NCI-H526 (cell line): Measurements from ENCODE around the gene FARS2.
"Not testable (repeated sequence)": the region's sequence is repeated elsewhere in the genome, so short reads cannot be mapped to it uniquely, and the experiment has no call there.

ENCODE experiments used
- DNase-seq, 2 experiments: peaks; one replicate each; lab custom pipeline; 2025; lab: John Stamatoyannopoulos, UW

Gene FARS2

DNA sequence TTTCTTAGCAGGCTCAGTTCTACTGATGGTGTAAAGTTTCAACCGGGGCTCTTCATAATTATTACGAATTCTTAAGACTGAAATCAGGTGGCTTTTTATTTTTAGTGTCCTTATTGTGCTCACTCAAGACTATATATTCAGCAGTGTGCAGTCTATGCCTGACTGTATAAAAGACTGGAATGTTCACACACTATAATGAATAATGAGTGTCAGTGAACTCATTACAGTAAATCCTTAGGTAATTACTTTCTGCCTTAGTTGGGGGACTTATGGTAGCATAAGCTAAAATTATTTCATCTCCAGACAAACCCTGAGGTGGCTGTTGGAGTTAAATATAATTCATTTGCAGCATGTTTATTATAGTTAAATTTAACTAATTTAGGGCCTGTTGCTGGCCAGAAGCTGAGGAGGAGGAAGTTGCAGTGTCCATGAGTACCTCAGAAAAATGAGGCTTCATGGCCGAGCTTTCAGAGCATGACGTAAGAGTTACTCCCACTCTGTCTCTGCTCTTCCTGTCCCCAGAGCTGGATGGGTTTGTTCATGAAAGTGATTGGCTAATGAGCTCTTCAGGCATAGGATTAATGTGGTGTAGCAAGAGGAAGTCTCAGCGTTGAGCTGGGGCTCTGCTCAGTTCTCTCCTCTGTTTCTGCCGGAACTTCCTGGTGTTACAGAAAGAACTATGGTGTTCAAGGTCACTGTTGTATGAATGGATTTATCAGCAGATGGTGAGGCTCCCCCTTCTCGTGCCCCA is 409.7 kb downstream of the FARS2 start:
- DNase-seq: no peak

DNA sequence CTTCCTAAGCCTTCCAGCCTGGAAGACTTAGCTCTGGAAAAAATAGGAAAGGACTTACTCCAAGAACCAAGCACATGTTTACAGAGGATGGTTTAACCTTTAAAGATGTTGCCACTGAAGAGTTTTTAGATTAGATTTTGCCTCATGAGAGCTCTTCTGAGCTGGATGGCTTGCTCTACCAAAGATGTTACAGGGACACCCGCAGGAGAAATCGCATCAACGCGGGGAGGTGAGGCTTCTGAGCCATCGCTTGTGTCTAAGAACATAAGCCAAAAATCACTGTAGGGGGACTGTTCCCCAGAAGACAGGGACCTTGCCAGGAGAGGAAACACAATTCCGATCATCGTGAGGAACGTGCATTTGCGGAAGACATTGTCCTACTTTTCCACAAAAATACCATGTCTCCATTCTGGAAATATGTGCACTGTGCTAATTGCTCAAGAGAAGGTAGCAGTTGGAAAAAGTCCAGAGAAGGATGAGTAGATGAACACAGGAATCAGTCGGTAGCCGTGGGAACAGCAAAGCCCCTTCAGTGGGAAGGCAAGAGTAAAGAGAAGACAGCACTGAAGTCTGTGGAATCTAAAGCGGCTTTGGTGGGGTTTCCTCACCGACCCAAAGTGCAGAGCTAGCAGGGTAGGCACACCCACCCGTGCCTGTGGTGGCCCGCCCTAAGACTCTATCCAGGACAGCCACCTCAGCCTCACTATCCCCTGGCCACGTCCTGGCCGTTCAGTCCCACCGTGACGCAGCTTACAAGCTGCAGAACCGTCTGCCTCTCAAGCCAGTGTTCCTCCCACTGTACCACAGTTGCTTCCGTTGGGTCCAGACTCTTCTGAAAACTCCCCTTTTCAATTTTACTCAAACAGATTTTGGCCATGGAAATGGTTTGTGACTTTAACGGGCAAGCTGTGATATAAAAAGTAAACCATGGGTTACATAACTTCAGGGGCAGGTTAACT is 410.6 kb downstream of the FARS2 start:
- DNase-seq: no peak

DNA sequence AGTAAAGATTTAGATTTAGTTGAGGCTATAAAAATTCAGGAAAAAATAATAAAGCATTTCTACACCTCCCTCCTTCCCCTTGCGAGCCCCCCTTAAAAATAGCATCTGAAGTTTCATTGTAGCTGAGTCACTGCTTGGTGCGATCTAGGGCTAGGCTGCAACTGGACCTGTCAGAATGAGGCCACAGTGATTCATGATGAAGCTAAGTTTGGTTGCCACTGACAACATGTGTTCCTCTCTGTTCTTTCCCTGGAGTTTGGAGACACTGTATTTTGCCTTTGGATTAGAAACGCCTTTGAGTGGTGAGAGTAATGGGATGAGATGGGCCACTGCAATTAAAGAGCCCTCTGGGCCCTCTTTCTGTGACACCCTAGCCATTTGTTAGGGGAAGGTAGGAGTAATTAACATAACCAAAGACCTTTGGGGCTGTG is 411.3 kb downstream of the FARS2 start:
- DNase-seq: no peak

DNA sequence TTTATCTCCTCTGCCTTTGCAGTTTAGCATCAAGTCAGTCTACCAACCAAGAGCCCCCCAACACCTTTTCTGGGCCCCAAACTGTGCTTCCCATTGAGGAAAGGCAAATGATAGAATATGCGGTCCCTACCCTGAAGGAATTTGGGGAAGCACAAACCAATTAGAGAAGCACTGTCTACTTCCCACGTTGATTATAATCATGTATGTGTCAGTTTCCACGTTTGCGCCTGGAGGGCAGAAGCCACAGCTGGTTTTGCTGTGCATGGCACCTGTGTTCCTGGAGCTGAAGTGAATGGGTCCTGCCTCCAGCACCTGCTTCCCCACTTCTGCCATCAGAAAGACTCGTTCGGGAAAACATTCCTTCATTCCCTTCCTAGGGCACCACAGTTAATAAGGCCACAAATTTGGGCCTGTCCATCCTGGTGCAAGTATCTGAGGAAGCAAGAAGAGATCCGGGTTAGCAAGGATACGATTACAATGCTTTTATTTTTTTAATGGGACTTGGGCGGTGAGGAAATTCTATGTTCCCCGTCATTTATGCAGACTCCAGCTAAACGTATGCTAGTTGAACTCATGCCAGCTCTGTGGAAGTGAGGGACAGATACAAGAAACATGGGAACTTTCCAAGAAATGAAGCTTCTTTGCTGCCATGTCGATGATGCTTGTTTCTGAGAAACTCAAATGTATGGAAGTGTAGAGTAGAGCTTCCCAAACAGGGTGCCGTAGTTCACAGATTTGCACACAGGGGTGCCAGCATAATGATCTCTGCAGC is 411.9 kb downstream of the FARS2 start:
- no peak for DNase-seq

DNA sequence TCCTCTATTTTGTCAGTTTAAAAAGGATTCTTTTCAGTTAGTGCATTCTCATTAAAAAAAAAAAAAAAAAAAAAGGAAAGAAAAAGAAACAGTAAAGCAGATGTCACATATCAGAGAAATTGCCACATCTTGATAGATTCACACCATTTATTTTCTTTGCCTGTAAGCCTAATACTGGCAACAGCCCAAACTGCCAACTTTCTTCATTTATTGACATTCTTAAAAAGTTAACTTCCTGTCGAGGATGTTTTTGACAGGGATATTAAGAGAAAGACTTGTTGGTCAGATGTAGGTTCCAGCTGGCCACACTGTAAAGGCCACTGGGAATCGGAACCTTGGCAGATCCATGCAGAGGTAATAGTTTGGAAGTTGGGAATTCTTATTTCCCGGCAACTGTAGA is 412.8 kb downstream of the FARS2 start:
- no peak for DNase-seq

DNA sequence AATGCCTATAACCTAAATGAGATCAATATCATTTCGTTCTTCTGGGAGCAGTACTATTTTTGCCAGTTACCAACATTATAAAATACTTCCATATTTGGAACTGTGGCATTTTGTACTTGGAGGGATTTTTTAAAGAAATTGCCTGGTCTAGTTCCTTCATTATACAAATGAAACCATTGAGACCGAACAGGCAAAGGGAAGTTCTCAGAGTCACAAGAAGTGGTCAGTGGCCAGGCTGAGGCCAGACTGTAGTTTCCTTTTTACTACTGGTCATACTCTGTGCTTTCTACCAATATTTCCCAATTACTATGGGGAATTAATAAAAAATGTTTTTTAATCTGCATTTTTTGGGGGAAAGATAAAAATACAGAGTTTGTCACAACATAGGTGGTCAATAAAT is 413.4 kb downstream of the FARS2 start:
- DNase-seq: no peak

DNA sequence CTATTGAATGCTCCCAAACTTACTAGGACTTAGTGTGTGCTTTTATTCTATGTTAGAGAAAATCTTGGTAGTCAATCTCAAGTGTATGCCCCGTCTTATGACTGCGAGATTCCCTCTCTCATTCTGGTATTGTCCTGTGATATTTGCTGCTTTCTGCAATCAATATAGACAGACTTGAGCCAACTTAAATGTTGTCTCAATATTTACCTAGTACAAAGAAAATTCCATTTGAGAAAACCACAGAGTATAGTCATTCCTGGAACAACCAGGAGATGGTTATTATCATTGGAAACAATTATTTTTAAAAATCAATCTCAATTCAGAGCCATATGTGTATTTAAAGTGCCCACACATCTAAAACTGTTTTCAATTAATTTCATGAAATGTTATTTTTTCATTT is 415.4 kb downstream of the FARS2 start:
- no peak for DNase-seq

- no peak for DNase-seq
These were observed 416.1 kb downstream of the FARS2 start for GRCh38 chr6:5677219-5678000.

GRCh38 chr6:5679270-5679669 is 418.0 kb downstream of the FARS2 start:
- DNase-seq: no peak

DNA sequence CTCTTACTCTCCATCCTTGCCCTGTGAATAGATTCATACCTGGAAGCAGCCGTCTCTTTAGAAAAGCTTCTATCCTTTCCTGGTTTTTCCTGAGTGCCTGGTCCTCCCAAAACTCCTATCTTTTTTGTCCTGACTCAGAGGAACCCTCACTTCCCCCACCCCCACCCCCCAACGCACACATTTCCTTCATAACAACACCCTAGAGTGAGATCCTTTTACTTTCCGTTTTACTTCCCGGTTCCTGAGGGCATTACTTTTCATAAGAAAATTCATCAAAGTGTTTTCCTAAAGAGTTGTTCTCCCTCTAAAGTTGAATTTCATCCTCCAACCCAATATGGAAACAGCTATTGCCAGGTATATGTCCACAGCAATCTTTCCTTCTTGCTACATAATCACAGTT is 418.4 kb downstream of the FARS2 start:
- no peak for DNase-seq

- DNase-seq: no peak
These were observed 418.8 kb downstream of the FARS2 start for GRCh38 chr6:5680095-5680494.

DNA sequence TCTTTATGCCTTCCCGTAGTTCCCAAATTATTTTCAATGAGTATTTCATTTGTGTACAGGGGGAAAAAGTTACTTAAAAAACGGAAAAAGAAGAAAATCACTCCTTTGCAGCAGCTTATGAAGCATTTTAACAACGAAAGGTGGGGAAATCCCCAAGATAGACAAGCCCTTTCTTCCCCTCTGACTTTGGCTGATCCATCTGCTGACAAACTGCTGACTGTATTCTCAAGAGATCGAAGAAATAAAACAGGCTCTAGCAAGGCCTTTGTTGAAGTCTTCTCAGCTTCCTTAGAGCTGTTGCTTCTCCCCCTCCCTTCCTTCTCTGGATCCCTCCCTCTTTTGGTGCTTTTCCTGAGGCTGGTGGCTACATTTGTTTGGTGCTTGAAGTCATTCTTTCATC is 420.2 kb downstream of the FARS2 start:
- DNase-seq: no peak

- no peak for DNase-seq
These were observed 421.2 kb downstream of the FARS2 start for GRCh38 chr6:5682530-5682929.

DNA sequence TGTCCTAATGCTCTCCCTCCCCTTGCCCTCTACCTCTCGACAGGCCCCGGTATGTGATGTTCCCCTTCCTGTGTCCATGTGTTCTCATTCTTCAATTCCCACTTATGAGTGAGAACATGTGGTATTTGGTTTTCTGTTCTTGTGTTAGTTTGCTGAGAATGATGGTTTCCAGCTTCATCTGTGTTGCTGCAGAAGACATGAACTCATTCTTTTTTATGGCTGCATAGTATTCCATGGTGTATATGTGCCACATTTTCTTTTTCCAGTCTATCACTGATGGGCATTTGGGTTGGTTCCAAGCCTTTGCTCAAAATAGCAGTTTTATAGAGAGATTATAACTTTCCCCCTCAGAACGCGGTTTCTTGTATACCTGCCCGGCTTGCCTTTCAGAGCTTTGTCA is 422.4 kb downstream of the FARS2 start:
- not testable (repeated sequence) for DNase-seq

DNA sequence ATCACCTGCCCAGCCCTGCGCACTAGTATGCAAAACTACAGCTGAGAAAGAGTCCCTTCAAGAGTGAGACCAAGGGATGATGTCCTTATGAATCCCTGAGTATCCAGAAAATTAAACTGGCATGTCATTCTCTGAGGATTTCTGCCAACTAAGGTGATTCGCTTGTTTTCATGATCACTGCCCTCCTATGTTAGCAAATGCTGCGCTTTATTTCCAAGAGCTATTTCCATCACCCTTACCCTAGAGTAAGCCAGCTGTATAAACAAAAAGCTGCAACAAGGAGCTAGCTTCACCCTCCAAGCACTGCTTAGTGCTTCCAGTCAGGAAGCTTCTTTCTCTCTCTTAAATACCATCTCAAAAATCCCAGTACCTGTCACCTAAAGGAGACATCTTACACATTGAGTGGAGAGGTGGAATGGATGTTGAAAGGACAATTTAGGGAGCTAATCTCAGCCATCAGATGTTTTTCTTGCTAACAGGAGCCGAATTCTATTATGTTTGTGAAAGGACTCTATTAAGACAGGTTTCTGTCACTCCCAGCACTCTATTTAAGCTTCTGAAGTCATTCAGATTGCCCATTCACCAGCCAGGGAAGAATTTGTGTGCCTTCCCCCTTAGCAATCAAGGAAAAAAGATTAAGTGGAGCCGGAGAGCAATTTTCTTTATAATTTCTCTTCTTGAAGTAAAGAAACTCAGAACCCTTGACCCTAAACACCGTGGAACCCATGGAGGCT is 423.2 kb downstream of the FARS2 start:
- DNase-seq: no peak

DNA sequence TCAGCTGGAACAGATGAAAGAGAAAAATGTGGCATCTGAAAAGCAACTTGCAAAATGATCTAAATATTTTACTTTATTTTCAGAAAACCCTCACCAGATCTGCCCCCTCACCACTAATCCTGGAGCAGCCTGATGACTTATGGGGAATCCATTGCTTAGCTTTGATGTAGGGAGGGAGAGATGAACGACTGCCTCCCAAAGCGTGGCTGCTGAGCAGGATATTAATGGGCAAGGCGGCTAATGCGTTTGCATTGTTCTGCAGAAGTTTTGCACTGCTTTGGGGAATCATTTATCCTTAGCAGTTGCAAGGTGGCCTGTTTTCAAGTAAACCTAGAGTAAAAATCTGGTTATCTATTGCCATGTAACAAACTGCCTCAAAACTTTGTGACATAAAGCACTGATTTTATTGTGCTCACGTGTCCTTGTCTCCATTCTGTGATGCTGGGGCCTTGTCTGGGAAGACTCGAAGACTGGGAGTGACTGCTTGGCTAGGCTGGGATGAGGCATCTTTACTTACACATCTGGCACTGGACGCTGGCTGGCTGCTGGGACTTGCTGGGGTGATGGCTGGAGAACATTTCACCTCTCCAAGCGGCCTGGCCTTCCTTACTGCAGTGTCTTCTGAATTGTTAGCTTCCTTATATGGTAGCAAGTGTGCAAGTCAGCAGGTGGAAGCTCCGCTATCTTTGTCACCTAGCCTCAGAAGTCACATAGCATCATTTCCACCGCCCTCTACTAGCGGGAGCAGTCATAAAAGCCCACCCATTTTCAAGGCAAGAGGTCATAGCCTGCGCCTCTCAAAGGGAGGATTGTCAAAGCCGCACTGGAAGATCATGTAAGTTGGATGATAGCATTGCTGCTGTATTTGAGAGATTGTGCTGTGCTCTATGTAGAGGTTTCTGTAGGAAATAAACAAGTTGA is 432.2 kb downstream of the FARS2 start:
- no peak for DNase-seq

DNA sequence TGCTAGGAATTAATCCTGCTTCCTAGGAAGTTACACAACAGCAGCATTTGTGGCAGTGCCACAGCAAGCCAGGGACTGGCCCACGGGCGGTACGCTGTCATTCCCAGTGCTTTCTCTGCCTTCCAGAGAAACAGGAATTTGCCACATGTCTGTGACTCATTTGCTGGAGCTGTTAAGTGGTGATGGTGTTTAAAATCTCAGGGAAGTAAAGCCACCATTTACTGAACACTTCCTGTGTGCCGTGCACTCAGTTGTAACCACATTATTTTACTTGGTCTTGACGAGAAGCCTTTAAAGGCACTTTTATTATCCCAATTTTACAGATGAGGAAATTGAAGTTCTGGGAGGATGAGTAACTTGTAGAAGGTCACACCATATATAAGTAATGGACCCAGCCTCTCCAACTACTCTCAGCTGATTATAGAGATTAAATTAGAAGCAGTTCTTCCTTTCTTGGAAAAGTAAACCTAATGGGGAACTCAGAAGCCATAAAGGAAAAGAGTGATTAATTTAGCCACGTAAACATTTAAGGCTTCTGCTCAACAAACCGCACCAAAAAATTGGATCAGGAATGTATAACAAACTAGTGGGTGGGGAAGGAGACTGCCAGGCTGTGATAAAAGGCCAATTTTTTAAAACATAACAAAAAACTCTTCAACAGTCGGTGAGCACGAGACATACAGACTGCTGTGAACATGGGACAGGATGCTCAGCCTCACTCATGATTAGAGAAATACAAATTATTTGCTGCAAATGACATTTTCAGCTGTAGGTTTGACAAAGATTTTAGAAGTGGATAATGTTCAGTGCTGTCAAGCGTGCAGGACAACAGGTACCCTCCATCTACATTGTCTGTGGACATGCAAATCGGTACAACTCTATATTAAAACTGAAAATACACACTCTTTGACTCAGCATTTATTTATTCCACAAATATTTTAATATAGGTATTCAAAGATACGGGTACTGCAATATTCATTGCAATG is 434.2 kb downstream of the FARS2 start:
- peak in 1 of 2 experiments; percentile 21 for DNase-seq

GRCh38 chr6:5697508-5697907 is 436.2 kb downstream of the FARS2 start:
- peak in 1 of 2 experiments; percentile 18 for DNase-seq
